Subcutaneous adipose tissue (tissue), 4 donors: ENCODE results near the gene SIMC1. TPM values are rescaled to one million over a fixed set of nuclear protein-coding genes. Genes with fewer than 3 reads are reported as not detected.

Experiments
- CTCF ChIP-seq: fragments of 450-650 bp; IDR thresholded peaks from one replicate; pipeline ENCODE4 v1.5.1; 2016; ENCODE audit warnings: low read depth, mild to moderate bottlenecking, control low read depth, antibody characterized with exemption, moderate library complexity
- total RNA-seq, 4 donors: library from RNA; depleted of rRNA; stranded (reverse); fragments of >200 nt; gene quantifications; one replicate each; pipeline ENCODE4 v1.1.0, GENCODE V29; 2016

SIMC1 gene
- total RNA-seq, 4 donors from 2014 or later = 7.0 to 9.8 (median 7.9) TPM

DNA sequence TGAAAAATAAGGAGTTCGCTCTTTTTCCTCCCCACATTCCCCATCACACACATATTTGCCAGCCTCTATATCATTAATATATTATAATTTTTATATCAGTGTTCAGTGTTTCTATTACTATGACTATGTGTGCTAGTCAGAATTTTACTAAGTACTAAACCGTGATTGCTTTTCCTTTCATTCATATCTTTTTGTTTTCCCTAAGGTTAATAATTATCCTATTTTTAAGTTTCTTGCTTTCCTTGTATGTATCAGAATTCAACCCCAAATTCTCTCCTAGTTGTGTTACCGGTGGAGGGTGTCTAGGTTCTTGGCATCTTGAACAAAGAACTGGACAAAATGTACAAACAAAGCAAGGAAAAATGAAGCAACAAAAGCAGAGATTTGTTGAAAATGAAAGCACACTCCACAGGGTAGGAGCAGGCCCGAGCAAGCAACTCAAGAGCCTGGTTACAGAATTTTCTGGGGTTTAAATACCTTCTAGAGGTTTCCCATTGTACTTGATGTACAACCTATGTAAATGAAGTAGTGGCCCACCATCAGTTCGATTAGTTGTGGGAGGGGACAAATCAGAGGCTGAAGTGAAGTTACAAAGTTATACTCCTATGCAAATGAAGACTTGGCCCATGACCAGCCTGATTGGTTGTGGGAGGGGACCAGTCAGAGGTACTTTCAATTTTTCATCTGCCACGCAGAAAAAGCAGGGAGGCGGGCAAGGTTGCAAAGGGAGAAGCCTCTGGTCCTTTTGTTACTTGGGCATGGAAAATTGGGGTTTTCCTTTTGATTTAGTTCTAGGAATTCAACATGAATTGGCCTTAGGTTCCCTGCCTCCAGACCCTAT is 79.5 kb downstream of the SIMC1 start:
- no peak for TF ChIP-seq CTCF

DNA sequence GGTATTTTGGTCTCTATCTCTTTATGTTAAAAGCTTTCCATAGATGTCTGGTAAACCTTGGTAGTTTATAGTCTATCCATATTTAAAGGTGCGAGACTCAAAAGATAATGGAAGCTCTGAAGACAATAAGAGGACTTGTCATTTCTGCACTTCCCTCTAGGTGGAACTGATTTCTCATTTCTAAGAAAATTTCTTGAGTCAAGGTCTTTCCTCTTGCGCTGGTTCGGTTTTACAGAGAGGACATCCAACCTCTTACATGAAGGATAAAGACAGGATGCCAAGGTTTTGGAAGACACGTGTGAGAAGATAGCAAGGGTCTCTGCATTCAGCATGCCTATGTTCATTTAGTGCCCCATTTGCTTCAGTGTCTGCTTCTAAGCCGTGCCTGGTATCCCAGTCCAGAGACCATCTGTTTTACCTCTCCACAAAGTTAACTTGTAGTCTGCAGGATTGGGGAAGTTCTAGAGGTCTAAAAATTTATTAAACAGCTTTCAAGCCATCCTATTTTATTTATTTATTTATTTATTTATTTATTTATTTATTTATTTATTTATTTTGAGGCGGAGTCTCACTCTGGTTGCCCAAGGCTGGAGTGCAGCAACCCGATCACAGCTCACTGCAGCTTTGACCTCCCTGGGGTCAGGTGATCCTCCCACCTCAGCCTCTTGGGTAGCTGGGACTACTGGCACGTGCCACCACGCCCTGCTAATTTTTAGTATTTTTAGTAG is 81.8 kb downstream of the SIMC1 start:
- TF ChIP-seq CTCF = no peak

DNA sequence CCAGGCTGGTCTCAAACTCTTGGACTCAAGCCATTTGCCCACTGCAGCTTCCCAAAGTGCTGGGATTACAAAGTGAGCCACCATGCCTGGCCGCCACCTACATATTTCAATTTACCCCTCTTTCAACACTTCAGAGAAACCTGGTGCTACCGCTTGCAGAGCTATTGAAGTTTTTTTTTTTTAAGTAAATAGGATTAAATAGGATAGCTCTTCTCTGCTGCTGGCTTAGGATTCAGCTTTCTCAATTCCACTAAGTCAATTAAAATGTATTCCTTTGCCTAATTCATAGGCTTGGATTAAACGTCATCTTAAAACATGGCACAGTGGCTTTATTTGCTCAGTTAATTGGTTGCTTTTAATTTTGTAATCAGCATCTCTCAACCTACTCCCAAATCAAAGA is 82.4 kb downstream of the SIMC1 start:
- TF ChIP-seq CTCF = no peak

- TF ChIP-seq CTCF = no peak
Measured at GRCh38 chr5:176334031-176334770, 96.0 kb downstream of the SIMC1 start.

DNA sequence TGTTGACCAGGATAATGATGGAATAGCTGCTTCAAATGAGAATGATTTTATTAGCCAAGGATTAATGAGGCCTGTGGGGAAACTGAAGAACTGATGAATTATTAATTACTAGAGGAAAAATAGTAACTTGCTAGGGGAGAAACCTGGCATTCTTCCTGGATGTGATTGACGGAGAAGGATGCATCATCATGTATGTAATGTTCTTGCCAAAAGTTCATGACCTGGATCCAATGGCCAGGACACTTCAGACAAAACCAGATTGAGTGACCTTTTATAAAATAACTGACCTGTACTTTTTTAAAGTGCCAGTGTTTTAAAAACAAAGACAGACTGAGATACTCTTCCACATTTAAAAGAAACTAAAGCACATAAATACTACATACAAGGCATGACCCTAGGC is 99.7 kb downstream of the SIMC1 start:
- no peak for TF ChIP-seq CTCF

GRCh38 chr5:176339304-176339703 is 101.1 kb downstream of the SIMC1 start:
- TF ChIP-seq CTCF = no peak
